ENCODE data around the gene CARNS1.
"Not testable (repeated sequence)": the region's sequence is repeated elsewhere in the genome, so short reads cannot be mapped to it uniquely, and the experiment has no call there.

DNA sequence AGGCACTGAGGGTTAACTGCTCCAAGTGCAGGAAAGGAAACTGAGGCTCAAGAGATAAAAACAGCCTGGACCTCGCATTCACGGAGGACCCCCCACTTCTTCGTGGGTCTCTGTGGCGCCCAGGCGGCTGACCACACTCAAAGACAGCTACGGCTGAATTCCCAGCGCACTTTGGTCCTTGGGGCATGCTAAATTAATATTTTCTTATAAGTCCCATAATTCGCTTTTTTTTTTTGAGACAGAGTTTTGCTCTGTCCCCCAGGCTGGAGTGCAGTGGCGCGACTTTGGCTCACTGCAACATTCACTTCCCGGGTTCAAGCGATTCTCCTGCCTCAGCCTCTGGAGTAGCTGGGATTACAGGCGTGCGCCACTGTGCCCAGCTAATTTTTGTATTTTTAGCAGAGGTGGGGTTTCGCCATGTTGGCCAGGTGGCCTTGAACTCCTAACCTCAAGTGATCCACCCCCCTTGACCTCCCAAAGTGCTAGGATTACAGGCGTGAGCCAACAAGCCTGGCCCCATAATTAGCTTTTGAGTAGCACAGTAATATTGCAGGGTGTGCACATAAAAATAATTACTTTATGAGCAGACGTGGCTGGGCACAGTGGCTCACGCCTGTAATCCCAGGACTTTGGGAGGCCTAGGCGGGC lies 13.2 kb upstream of the CARNS1 start:
- not testable (repeated sequence) for TF ChIP-seq EGR1 (IDR thresholded peaks at IDR 0.05; ENCODE audit: borderline replicate concordance in 1 of 2, low read depth in 2 of 2, low read length in 2 of 2); GABPA (IDR thresholded peaks at IDR 0.05; ENCODE audit: low read depth); RUNX3 (IDR thresholded peaks at IDR 0.05; ENCODE audit: low read length)
- TF ChIP-seq MEF2A (IDR thresholded peaks at IDR 0.05; ENCODE audit: insufficient read depth, low read depth, low read length) = 0 out of 2 replicates have a peak, but pooled peaks have one; percentile 4
- TF ChIP-seq, protein P1, sequence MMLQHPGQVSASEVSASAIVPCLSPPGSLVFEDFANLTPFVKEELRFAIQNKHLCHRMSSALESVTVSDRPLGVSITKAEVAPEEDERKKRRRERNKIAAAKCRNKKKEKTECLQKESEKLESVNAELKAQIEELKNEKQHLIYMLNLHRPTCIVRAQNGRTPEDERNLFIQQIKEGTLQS (IDR thresholded peaks at IDR 0.05; ENCODE audit: borderline replicate concordance, extremely low read depth, low read depth, low read length) = not testable (repeated sequence)
- TF ChIP-seq, protein P2, sequence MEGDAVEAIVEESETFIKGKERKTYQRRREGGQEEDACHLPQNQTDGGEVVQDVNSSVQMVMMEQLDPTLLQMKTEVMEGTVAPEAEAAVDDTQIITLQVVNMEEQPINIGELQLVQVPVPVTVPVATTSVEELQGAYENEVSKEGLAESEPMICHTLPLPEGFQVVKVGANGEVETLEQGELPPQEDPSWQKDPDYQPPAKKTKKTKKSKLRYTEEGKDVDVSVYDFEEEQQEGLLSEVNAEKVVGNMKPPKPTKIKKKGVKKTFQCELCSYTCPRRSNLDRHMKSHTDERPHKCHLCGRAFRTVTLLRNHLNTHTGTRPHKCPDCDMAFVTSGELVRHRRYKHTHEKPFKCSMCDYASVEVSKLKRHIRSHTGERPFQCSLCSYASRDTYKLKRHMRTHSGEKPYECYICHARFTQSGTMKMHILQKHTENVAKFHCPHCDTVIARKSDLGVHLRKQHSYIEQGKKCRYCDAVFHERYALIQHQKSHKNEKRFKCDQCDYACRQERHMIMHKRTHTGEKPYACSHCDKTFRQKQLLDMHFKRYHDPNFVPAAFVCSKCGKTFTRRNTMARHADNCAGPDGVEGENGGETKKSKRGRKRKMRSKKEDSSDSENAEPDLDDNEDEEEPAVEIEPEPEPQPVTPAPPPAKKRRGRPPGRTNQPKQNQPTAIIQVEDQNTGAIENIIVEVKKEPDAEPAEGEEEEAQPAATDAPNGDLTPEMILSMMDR (IDR thresholded peaks at IDR 0.05 in 2 of 3, conservative IDR thresholded peaks at IDR 0.05 in 1 of 3; ENCODE audit: control insufficient read depth in 2 of 3, extremely low read depth in 1 of 3, insufficient read depth in 1 of 3, low read depth in 3 of 3, low read length in 3 of 3) = not testable (repeated sequence)
